Measurements from ENCODE around the gene CENPM. TPM values are rescaled to one million over a fixed set of nuclear protein-coding genes. Genes with fewer than 3 reads are reported as not detected.

The CENPM gene
- total RNA-seq, 2 experiments from 2014 or later = 189 to 354 TPM

- Histone ChIP-seq H3K36me3 (ENCODE audit: insufficient read depth, low read length) (peaks cover 40% of the 10 kb centered on the region), H2AFZ (ENCODE audit: low read length) (peak overlapping the region; percentile 53; the same call in 1 of the 2 replicates), H3K9me2 (ENCODE audit: insufficient read depth, low read length) (no peaks in the 10 kb centered on the region), H3K79me2 (ENCODE audit: insufficient read depth, low read depth, low read length) (peaks cover 66% of the 10 kb centered on the region), H3K4me3 (ENCODE audit: low read depth, low read length, poor library complexity, severe bottlenecking) (peak overlapping the region; percentile 94), H3K27ac (ENCODE audit: low read depth, low read length, poor library complexity, severe bottlenecking) (peak overlapping the region; percentile 75), H4K20me1 (ENCODE audit: insufficient read depth, low read length) (no peaks in the 10 kb centered on the region), H3K9me3 (ENCODE audit: low read length) (no peaks in the 10 kb centered on the region), H3K4me2 (ENCODE audit: low read length) (peak overlapping the region; percentile 88), H3K4me1 (ENCODE audit: insufficient read depth, low read length, poor library complexity, severe bottlenecking) (peaks cover 80% of the 10 kb centered on the region)
- CTCF ChIA-PET (ENCODE audit: unreplicated experiment) = interaction anchor here (0.7 to 1.6 kb wide), 3 partner anchors 11 to 250 kb away, joined by 3 to 5 read pairs (median 4); no protein-coding TSS in a partner anchor
- no peak for TF ChIP-seq CTCF (conservative IDR thresholded peaks at IDR 0.05; ENCODE audit: low read length)
- no peak for TF ChIP-seq EZH2phosphoT487 (IDR thresholded peaks at IDR 0.05; ENCODE audit: borderline replicate concordance, low read depth, low read length)
- intact Hi-C loops (cut with micrococcal nuclease; ENCODE audit: unreplicated experiment) = loop anchor here (2.0 to 5.0 kb wide), 3 partner anchors 115 to 495 kb away; partner anchors contain the start of genes SNU13 and SREBF2
- peak; percentile 67 for DNase-seq (ENCODE audit: low spot score)
- POLR2A ChIA-PET = interaction anchor here (0.5 to 1.9 kb wide), 12 partner anchors 9 to 592 kb away, joined by 3 to 14 read pairs (median 4); partner anchors contain the start of genes CCDC134 and TNFRSF13C
- no TSS peak for BruUV-seq (replicated peaks)
Observed at GRCh38 chr22:41947424-41948080, 600 bp upstream of the CENPM start.

DNA sequence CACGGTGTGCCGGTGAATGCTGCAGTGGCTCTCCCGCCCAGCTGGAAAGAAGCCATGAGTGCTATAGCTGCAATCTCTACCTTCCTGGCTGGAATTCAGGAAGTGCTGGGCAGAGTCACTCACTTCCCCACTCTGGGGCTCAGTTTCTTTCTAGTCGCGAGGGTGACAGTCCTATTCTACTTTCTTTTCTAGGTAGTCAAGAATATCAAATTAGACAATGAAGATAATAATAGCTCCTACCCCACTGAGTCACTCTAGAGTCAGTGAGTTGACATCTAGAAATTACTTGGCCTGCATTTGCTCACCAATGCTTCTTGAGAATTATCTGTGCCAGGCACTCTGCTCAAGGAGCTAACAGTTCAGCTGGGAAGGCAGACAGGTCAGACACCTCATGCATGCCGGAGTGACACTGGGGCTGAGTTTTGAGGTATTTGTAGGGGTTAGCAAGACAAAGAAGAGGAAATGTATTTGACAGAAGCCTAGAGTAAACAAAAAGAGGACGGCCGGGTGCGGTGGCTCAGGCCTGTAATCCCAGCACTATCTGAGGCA lies 3.2 kb downstream of the CENPM start:
- H3K4me1 ChIP-seq (ENCODE audit: insufficient read depth, low read length, poor library complexity, severe bottlenecking) = peaks cover 74% of the 10 kb centered on the region
- H2AFZ ChIP-seq (ENCODE audit: low read length) = no peak overlapping the region
- BruUV-seq (replicated peaks) = no TSS peak
- no peak for DNase-seq (ENCODE audit: low spot score)
- peaks cover 69% of the 10 kb centered on the region for H3K79me2 ChIP-seq (ENCODE audit: insufficient read depth, low read depth, low read length)
- no peaks in the 10 kb centered on the region for H3K9me2 ChIP-seq (ENCODE audit: insufficient read depth, low read length)
- intact Hi-C loops (cut with micrococcal nuclease; ENCODE audit: unreplicated experiment) = no loop called here
- peak overlapping the region; percentile 2 for H3K4me3 ChIP-seq (ENCODE audit: low read depth, low read length, poor library complexity, severe bottlenecking)
- H3K9me3 ChIP-seq (ENCODE audit: low read length) = no peaks in the 10 kb centered on the region
- ChIA-PET CTCF (ENCODE audit: unreplicated experiment) (no interaction called here), POLR2A (interaction anchor here (0.6 to 0.9 kb wide), 2 partner anchors 198 to 304 kb away, joined by 3 read pairs; no protein-coding TSS in a partner anchor)
- H3K4me2 ChIP-seq (ENCODE audit: low read length) = peak overlapping the region; percentile 88
- peaks cover 73% of the 10 kb centered on the region for H3K36me3 ChIP-seq (ENCODE audit: insufficient read depth, low read length)
- H4K20me1 ChIP-seq (ENCODE audit: insufficient read depth, low read length) = peaks cover 4% of the 10 kb centered on the region; the same call in 1 of the 2 replicates
- TF ChIP-seq EZH2phosphoT487 (IDR thresholded peaks at IDR 0.05; ENCODE audit: borderline replicate concordance, low read depth, low read length) (no peak), CTCF (conservative IDR thresholded peaks at IDR 0.05; ENCODE audit: low read length) (no peak)
- H3K27ac ChIP-seq (ENCODE audit: low read depth, low read length, poor library complexity, severe bottlenecking) = peak overlapping the region; percentile 24
